ENCODE data around the gene NOP56. TPM values are rescaled to one million over a fixed set of nuclear protein-coding genes. Genes with fewer than 3 reads are reported as not detected.

NOP56 gene
- total and polyA plus RNA-seq, 4 donors = 34.2 to 63.7 (median 46.5) TPM

GRCh38 chr20:2663364-2663886 is 11.0 kb downstream of the NOP56 start:
- no peaks in the 10 kb centered on the region for H3K9me3 ChIP-seq (ENCODE audit: control insufficient read depth in 4 of 4, low read length in 3 of 4)
- DNase-seq (ENCODE audit: low spot score) = no peak
- WGBS = 9% methylated on average over 13 of the region's 13 CpGs
- H3K27me3 ChIP-seq (ENCODE audit: control insufficient read depth in 4 of 4, insufficient read depth in 4 of 4, low read length in 3 of 4) = no peaks in the 10 kb centered on the region
- peaks cover 5 to 37% (median 26%) of the 10 kb centered on the region in 4 donors for H3K36me3 ChIP-seq (ENCODE audit: control insufficient read depth in 4 of 4, insufficient read depth in 3 of 4, low read depth in 1 of 4, low read length in 3 of 4)
- peak overlapping the region; percentile 86 to 98 for H3K27ac ChIP-seq (ENCODE audit: low read depth in 1 of 2, low read length in 2 of 2)
- peak overlapping the region; percentile 79 to 100 (median 98) for H3K4me3 ChIP-seq (ENCODE audit: low read depth in 1 of 3, low read length in 3 of 3)
- TF ChIP-seq SP1 (IDR thresholded peaks at IDR 0.05) = no peak
- TF ChIP-seq ZBTB33 (IDR thresholded peaks at IDR 0.05) = no peak
- H3K9ac ChIP-seq (ENCODE audit: low read depth in 1 of 2, low read length in 2 of 2) = peak overlapping the region; percentile 98 to 99
- H3K4me1 ChIP-seq (ENCODE audit: control insufficient read depth in 4 of 4, insufficient read depth in 4 of 4, low read length in 3 of 4) = peaks cover 1 to 14% (median 13%) of the 10 kb centered on the region in 4 donors

- peaks cover 5 to 30% (median 20%) of the 10 kb centered on the region in 4 donors for H3K36me3 ChIP-seq (ENCODE audit: control insufficient read depth in 4 of 4, insufficient read depth in 3 of 4, low read depth in 1 of 4, low read length in 3 of 4)
- peak within 1 kb of the TSS; percentile 98 to 99 for H3K9ac ChIP-seq (ENCODE audit: low read depth in 1 of 2, low read length in 2 of 2)
- H3K4me3 ChIP-seq (ENCODE audit: low read depth in 1 of 3, low read length in 3 of 3) = peak within 1 kb of the TSS; percentile 79 to 100 (median 98)
- no peaks in the 10 kb centered on the region for H3K27me3 ChIP-seq (ENCODE audit: control insufficient read depth in 4 of 4, insufficient read depth in 4 of 4, low read length in 3 of 4)
- WGBS = 10% methylated on average over 49 of the region's 49 CpGs
- H3K9me3 ChIP-seq (ENCODE audit: control insufficient read depth in 4 of 4, low read length in 3 of 4) = no peaks in the 10 kb centered on the region
- TF ChIP-seq NR2F2 (IDR thresholded peaks at IDR 0.05) (peak; percentile 69), RAD21 (IDR thresholded peaks at IDR 0.05) (no peak), SP1 (IDR thresholded peaks at IDR 0.05) (peak; percentile 68), HNF4G (IDR thresholded peaks at IDR 0.05) (no peak), REST (IDR thresholded peaks at IDR 0.05) (peak; percentile 77), ZBTB33 (IDR thresholded peaks at IDR 0.05) (no peak), HNF4A (conservative IDR thresholded peaks at IDR 0.05) (peak in 1 of 2 donors; percentile 13), MAX (IDR thresholded peaks at IDR 0.05) (no peak), GABPA (IDR thresholded peaks at IDR 0.05 in 1 of 2, conservative IDR thresholded peaks at IDR 0.05 in 1 of 2) (peak; percentile 99 to 100), EGR1 (IDR thresholded peaks at IDR 0.05; ENCODE audit: low read depth in 2 of 2) (peak; percentile 80 to 99), FOXA2 (IDR thresholded peaks at IDR 0.05) (no peak), CTCF (IDR thresholded peaks at IDR 0.05; ENCODE audit: low read depth, low read length, missing input control) (no peak), JUND (IDR thresholded peaks at IDR 0.05) (no peak), RXRA (IDR thresholded peaks at IDR 0.05) (peak; percentile 49 to 68), YY1 (IDR thresholded peaks at IDR 0.05) (peak; percentile 99), FOXA1 (IDR thresholded peaks at IDR 0.05) (peak; percentile 42), ATF3 (IDR thresholded peaks at IDR 0.05) (peak; percentile 49), TAF1 (conservative IDR thresholded peaks at IDR 0.05) (peak; percentile 82)
- H3K4me1 ChIP-seq (ENCODE audit: control insufficient read depth in 4 of 4, insufficient read depth in 4 of 4, low read length in 3 of 4) = peaks cover 1 to 14% (median 13%) of the 10 kb centered on the region in 4 donors
- peak; percentile 91 for DNase-seq (ENCODE audit: low spot score)
- peak within 1 kb of the TSS; percentile 86 to 98 for H3K27ac ChIP-seq (ENCODE audit: low read depth in 1 of 2, low read length in 2 of 2)
These were observed 11.7 kb downstream of the NOP56 start, which contains the start of gene IDH3B for GRCh38 chr20:2663887-2664719. IDH3B (minus strand) TSS chr20:2664216; CDS start chr20:2664188, 28 bp downstream.
